GM18907 (cell line): Measurements from ENCODE around the gene HOXA3.

ENCODE experiments used
- ATAC-seq: cut with Tn5 transposase; IDR thresholded peaks from one replicate; pipeline ENCODE4 v1.9.1; 2021; ENCODE audit warnings: mild to moderate bottlenecking, moderate library complexity; ENCODE audit not compliant: unreplicated experiment

HOXA3 gene

GRCh38 chr7:27151931-27152815 lies at the start of gene HOXA3:
Gene HOXA3, minus strand, starts transcription at chr7:27152583. Its CDS starts 41,943 bp downstream, at chr7:27110640.
- ATAC-seq: no peak

- ATAC-seq: no peak
These were observed 49.2 kb upstream of the HOXA3 start for GRCh38 chr7:27201580-27202017.

GRCh38 chr7:27200761-27201579 lies 48.6 kb upstream of the HOXA3 start:
- ATAC-seq: no peak

GRCh38 chr7:27199849-27200760 lies 47.7 kb upstream of the HOXA3 start, which contains the start of gene HOXA13:
Gene HOXA13, minus strand, starts transcription at chr7:27200091. Its CDS starts 14 bp downstream, at chr7:27200077.
- no peak for ATAC-seq

GRCh38 chr7:27198871-27199801 lies 46.8 kb upstream of the HOXA3 start:
- ATAC-seq: no peak

GRCh38 chr7:27198138-27198841 lies 45.9 kb upstream of the HOXA3 start:
- ATAC-seq: no peak

GRCh38 chr7:27197137-27198042 lies 45.0 kb upstream of the HOXA3 start:
- no peak for ATAC-seq

- no peak for ATAC-seq
These were observed 43.9 kb upstream of the HOXA3 start for GRCh38 chr7:27196287-27196767.

- no peak for ATAC-seq
These were observed 42.5 kb upstream of the HOXA3 start for GRCh38 chr7:27194686-27195379.

GRCh38 chr7:27194002-27194352 lies 41.6 kb upstream of the HOXA3 start:
- no peak for ATAC-seq

- no peak for ATAC-seq
These were observed 41.1 kb upstream of the HOXA3 start for GRCh38 chr7:27193335-27194001.

GRCh38 chr7:27192546-27193334 lies 40.4 kb upstream of the HOXA3 start:
- no peak for ATAC-seq

- ATAC-seq: no peak
These were observed 39.6 kb upstream of the HOXA3 start for GRCh38 chr7:27191833-27192545.

- no peak for ATAC-seq
These were observed 38.9 kb upstream of the HOXA3 start for GRCh38 chr7:27191161-27191731.
